HepG2 (cell line): ENCODE results near the gene CDK8. TPM values are rescaled to one million over a fixed set of nuclear protein-coding genes. Genes with fewer than 3 reads are reported as not detected.
A peak's percentile ranks its signal among the peaks of the same experiment; 100 is the strongest.

Source experiments
- ARNT ChIP-seq: fragments of 450-650 bp; IDR thresholded peaks from 2 replicates; pipeline ENCODE4 v1.6.1; 2017
- ATF3 ChIP-seq: sonication (generic); formaldehyde crosslinking; IDR thresholded peaks from 2 replicates; pipeline ENCODE4 v1.4.0; 2020; ENCODE audit warnings: missing genetic modification reagents
- ELF1 ChIP-seq: sonication (generic); formaldehyde crosslinking; IDR thresholded peaks from 2 replicates; pipeline ENCODE4 v1.4.0; 2020; ENCODE audit warnings: missing genetic modification reagents
- EP300 ChIP-seq, 3 experiments: sonication (generic) in 1 of 3; formaldehyde crosslinking in 1 of 3; IDR thresholded peaks; 2 replicates each; pipeline versions ENCODE4 v1.5.1 to v1.6.1; 2011 to 2020; ENCODE audit warnings: low read depth in 2 of 3, low read length in 2 of 3, borderline replicate concordance in 1 of 3, improper control_type of control experiment in 1 of 3, mild to moderate bottlenecking in 1 of 3, missing genetic modification reagents in 1 of 3, moderate library complexity in 1 of 3
- FOXA1 ChIP-seq, 2 experiments: fragments of 450-650 bp in 1 of 2; sonication (generic) in 1 of 2; formaldehyde crosslinking in 1 of 2; IDR thresholded peaks; 2 replicates each; pipeline versions ENCODE4 v1.4.0 to v1.6.1; 2016 to 2020; ENCODE audit warnings: missing genetic modification reagents in 1 of 2
- HBP1 ChIP-seq: IDR thresholded peaks from 2 replicates; pipeline ENCODE4 v1.6.1; 2016; ENCODE audit warnings: low read depth, control low read depth
- HNF1A ChIP-seq, 2 experiments: sonication (generic) in 1 of 2; formaldehyde crosslinking in 1 of 2; IDR thresholded peaks; 2 replicates each; pipeline versions ENCODE4 v1.4.0 to v1.6.1; 2016 to 2020; ENCODE audit warnings: borderline replicate concordance in 1 of 2, low read depth in 1 of 2, mild to moderate bottlenecking in 1 of 2, missing genetic modification reagents in 1 of 2
- LCORL ChIP-seq, 2 experiments: fragments of 450-650 bp in 1 of 2; sonication (generic) in 1 of 2; formaldehyde crosslinking in 1 of 2; IDR thresholded peaks; 2 replicates each; pipeline versions ENCODE4 v1.5.0 to v1.6.1; 2017 to 2020; ENCODE audit warnings: antibody characterized with exemption in 1 of 2, missing genetic modification reagents in 1 of 2
- NR3C1 ChIP-seq: sonication (generic); formaldehyde crosslinking; IDR thresholded peaks from 2 replicates; pipeline ENCODE4 v1.4.0; 2020; ENCODE audit warnings: missing genetic modification reagents
- PAF1 ChIP-seq: IDR thresholded peaks from 2 replicates; pipeline ENCODE4 v1.6.1; 2016; ENCODE audit warnings: missing genetic modification reagents, missing compliant biosample characterization
- PATZ1 ChIP-seq: sonication (generic); formaldehyde crosslinking; IDR thresholded peaks from 2 replicates; pipeline ENCODE4 v1.4.0; 2020; ENCODE audit warnings: missing genetic modification reagents
- ZNF251 ChIP-seq: sonication (generic); formaldehyde crosslinking; IDR thresholded peaks from 2 replicates; pipeline ENCODE4 v1.9.0; 2021; ENCODE audit warnings: mild to moderate bottlenecking, missing genetic modification reagents
- ZNF331 ChIP-seq: sonication (generic); formaldehyde crosslinking; IDR thresholded peaks from 2 replicates; pipeline ENCODE4 v1.4.0; 2020; ENCODE audit warnings: missing genetic modification reagents
- ZNF614 ChIP-seq: IDR thresholded peaks from 2 replicates; pipeline ENCODE4 v1.6.1; 2018; ENCODE audit warnings: missing biosample characterization, missing genetic modification reagents, inconsistent platforms, borderline replicate concordance
- ZNF652 ChIP-seq: IDR thresholded peaks from 2 replicates; pipeline ENCODE4 v1.6.1; 2016; ENCODE audit warnings: low read depth, borderline replicate concordance
- ZNF740 ChIP-seq: sonication (generic); formaldehyde crosslinking; IDR thresholded peaks from 2 replicates; pipeline ENCODE4 v1.4.0; 2020; ENCODE audit warnings: missing genetic modification reagents
- ZNF749 ChIP-seq: sonication (generic); formaldehyde crosslinking; IDR thresholded peaks from 2 replicates; pipeline ENCODE4 v1.8.0; 2022; ENCODE audit warnings: mild to moderate bottlenecking, missing genetic modification reagents, moderate library complexity, borderline replicate concordance
- polyA plus RNA-seq, 8 experiments: library from polyadenylated mRNA; depleted of rRNA in 3 of 8; stranded (reverse) in 7 of 8; unstranded in 1 of 8; fragments of >200 nt; fragmentation: Illumina TruSeq in 4 of 8; extraction: Trizol in 4 of 8; gene quantifications; 2 replicates each; pipeline versions ENCODE4 v1.2.1 to v1.2.3, GENCODE V29; 2011 to 2016; ENCODE audit warnings: low read depth in 4 of 8, missing spikeins in 1 of 8, mixed read lengths in 1 of 8; ENCODE audit not compliant: insufficient read depth in 1 of 8
- total RNA-seq, 5 experiments: library from RNA; depleted of rRNA; stranded (reverse); fragments of >200 nt; fragmentation: Illumina TruSeq; extraction: Trizol; gene quantifications; 2 replicates each; pipeline ENCODE4 v1.2.3, GENCODE V29; 2016; ENCODE audit warnings: low read depth in 1 of 5

Gene CDK8
- total and polyA plus RNA-seq, 2 of the 13 experiments (the other 11 are each of a cell fraction or from before 2014, with no cell fraction given) = 15.8 to 16.4 TPM

- TF ChIP-seq EP300 (IDR thresholded peaks at IDR 0.05; ENCODE audit: low read depth in 2 of 2, low read length in 2 of 2) (no peak), EP300 (CRISPR knock-in tag; IDR thresholded peaks at IDR 0.05; ENCODE audit: borderline replicate concordance) (no peak), NR3C1 (no peak), ELF1 (CRISPR knock-in tag) (peak; percentile 72), PATZ1 (CRISPR knock-in tag) (peak; percentile 35; the same call in 1 of the 2 replicates), HBP1 (CRISPR knock-in tag) (no peak; the same call in 1 of the 2 replicates), ZNF652 (CRISPR knock-in tag) (no peak), LCORL (IDR thresholded peaks at IDR 0.05) (no peak), LCORL (CRISPR knock-in tag; IDR thresholded peaks at IDR 0.05) (peak; percentile 75), PAF1 (CRISPR knock-in tag) (no peak), ZNF614 (CRISPR knock-in tag) (no peak), ZNF331 (CRISPR knock-in tag) (no peak), ATF3 (CRISPR knock-in tag) (no peak), ZNF251 (CRISPR knock-in tag) (no peak), ARNT (no peak), HNF1A (IDR thresholded peaks at IDR 0.05; ENCODE audit: low read depth) (no peak), HNF1A (CRISPR knock-in tag; IDR thresholded peaks at IDR 0.05; ENCODE audit: borderline replicate concordance) (peak; percentile 64; the same call in 1 of the 2 replicates), ZNF740 (0 out of 2 replicates have a peak, but pooled peaks have one; percentile 13), FOXA1 (IDR thresholded peaks at IDR 0.05) (no peak), FOXA1 (CRISPR knock-in tag; IDR thresholded peaks at IDR 0.05) (no peak), ZNF749 (CRISPR knock-in tag) (0 out of 2 replicates have a peak, but pooled peaks have one; percentile 52)
Measured at GRCh38 chr13:26253787-26254582, at the start of gene CDK8 (continued).
